Measurements from ENCODE around the gene USP17L24. TPM values are rescaled to one million over a fixed set of nuclear protein-coding genes. Genes with fewer than 3 reads are reported as not detected.
"Not testable (repeated sequence)": the region's sequence is repeated elsewhere in the genome, so short reads cannot be mapped to it uniquely, and the experiment has no call there.

The USP17L24 gene, protein sequence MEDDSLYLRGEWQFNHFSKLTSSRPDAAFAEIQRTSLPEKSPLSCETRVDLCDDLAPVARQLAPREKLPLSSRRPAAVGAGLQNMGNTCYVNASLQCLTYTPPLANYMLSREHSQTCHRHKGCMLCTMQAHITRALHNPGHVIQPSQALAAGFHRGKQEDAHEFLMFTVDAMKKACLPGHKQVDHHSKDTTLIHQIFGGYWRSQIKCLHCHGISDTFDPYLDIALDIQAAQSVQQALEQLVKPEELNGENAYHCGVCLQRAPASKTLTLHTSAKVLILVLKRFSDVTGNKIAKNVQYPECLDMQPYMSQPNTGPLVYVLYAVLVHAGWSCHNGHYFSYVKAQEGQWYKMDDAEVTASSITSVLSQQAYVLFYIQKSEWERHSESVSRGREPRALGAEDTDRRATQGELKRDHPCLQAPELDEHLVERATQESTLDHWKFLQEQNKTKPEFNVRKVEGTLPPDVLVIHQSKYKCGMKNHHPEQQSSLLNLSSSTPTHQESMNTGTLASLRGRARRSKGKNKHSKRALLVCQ
- polyA plus RNA-seq (2013, experiment 1 of 2) = not detected
- not detected for polyA plus RNA-seq (2013, experiment 2 of 2)

DNA sequence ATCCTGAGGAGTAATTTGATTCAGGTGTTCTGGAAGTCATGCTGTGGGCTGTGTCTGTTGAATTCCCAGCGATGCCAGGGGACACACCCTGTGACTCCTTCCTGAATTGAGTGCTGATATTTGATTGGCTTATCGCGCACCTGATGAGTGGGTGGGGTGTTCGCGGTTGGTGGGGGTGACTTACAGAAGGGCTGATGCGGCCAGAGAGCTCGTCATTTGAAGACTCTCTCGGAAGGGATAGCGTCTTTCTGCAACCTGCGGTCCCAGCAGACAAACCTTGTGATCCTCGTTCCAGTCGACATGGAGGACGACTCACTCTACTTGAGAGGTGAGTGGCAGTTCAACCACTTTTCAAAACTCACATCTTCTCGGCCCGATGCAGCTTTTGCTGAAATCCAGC, at the start of gene USP17L24:
TSS of gene USP17L24 (plus strand) at position 301 of the 400 bp plus-strand sequence. CDS start at position 301, 0 bp downstream.
- not testable (repeated sequence) for H3K14ac ChIP-seq (ENCODE audit: low read length in 2 of 2); H3K4me2 ChIP-seq (ENCODE audit: low read length, poor library complexity, severe bottlenecking); H3K9me3 ChIP-seq (ENCODE audit: control insufficient read depth, low read length); H3K4ac ChIP-seq (ENCODE audit: low read depth in 1 of 2, low read length in 2 of 2); H3K27me3 ChIP-seq (ENCODE audit: control insufficient read depth in 1 of 2, insufficient read depth in 1 of 2, low read length in 2 of 2); H2BK120ac ChIP-seq (ENCODE audit: low read depth, low read length); H3K79me1 ChIP-seq (replicated peaks; ENCODE audit: low read length, poor library complexity, severe bottlenecking); H2BK5ac ChIP-seq (ENCODE audit: low read depth, low read length, poor library complexity, severe bottlenecking); H3K27ac ChIP-seq (ENCODE audit: low read length, poor library complexity, severe bottlenecking); H2BK12ac ChIP-seq (ENCODE audit: low read length in 2 of 2); H3K18ac ChIP-seq (ENCODE audit: low read depth in 1 of 2, low read length in 2 of 2); H3K9ac ChIP-seq (ENCODE audit: low read length); DNase-seq; H2AFZ ChIP-seq (ENCODE audit: low read depth, low read length); H4K91ac ChIP-seq (ENCODE audit: low read length); H4K8ac ChIP-seq (ENCODE audit: low read length); H2BK15ac ChIP-seq (ENCODE audit: low read depth, poor library complexity, severe bottlenecking); H3K4me1 ChIP-seq (ENCODE audit: control insufficient read depth, insufficient read depth, low read depth, low read length); H3K4me3 ChIP-seq (ENCODE audit: insufficient read depth in 1 of 2, low read depth in 1 of 2, low read length in 2 of 2); H2AK5ac ChIP-seq (ENCODE audit: low read length, severe bottlenecking); H3K23ac ChIP-seq (ENCODE audit: low read length in 2 of 2); H3K36me3 ChIP-seq (ENCODE audit: control insufficient read depth in 1 of 2, insufficient read depth in 2 of 2, low read depth in 1 of 2, low read length in 2 of 2)
- WGBS = no CpG with 5 or more reads among the region's 15 CpGs

GRCh38 chr4:9324191-9324590, 774 bp upstream of the USP17L24 start:
- H2BK12ac ChIP-seq (ENCODE audit: low read length in 2 of 2); H3K9me3 ChIP-seq (ENCODE audit: control insufficient read depth, low read length); H3K4ac ChIP-seq (ENCODE audit: low read depth in 1 of 2, low read length in 2 of 2); H3K27ac ChIP-seq (ENCODE audit: low read length, poor library complexity, severe bottlenecking); H2BK5ac ChIP-seq (ENCODE audit: low read depth, low read length, poor library complexity, severe bottlenecking); H4K91ac ChIP-seq (ENCODE audit: low read length); H3K27me3 ChIP-seq (ENCODE audit: control insufficient read depth in 1 of 2, insufficient read depth in 1 of 2, low read length in 2 of 2); H3K9ac ChIP-seq (ENCODE audit: low read length); H3K4me2 ChIP-seq (ENCODE audit: low read length, poor library complexity, severe bottlenecking); H3K14ac ChIP-seq (ENCODE audit: low read length in 2 of 2); H4K8ac ChIP-seq (ENCODE audit: low read length); H3K36me3 ChIP-seq (ENCODE audit: control insufficient read depth in 1 of 2, insufficient read depth in 2 of 2, low read depth in 1 of 2, low read length in 2 of 2); H2BK120ac ChIP-seq (ENCODE audit: low read depth, low read length); H2BK15ac ChIP-seq (ENCODE audit: low read depth, poor library complexity, severe bottlenecking); H2AK5ac ChIP-seq (ENCODE audit: low read length, severe bottlenecking); H3K23ac ChIP-seq (ENCODE audit: low read length in 2 of 2); DNase-seq; H3K4me3 ChIP-seq (ENCODE audit: insufficient read depth in 1 of 2, low read depth in 1 of 2, low read length in 2 of 2); H3K18ac ChIP-seq (ENCODE audit: low read depth in 1 of 2, low read length in 2 of 2); H2AFZ ChIP-seq (ENCODE audit: low read depth, low read length); H3K4me1 ChIP-seq (ENCODE audit: control insufficient read depth, insufficient read depth, low read depth, low read length); H3K79me1 ChIP-seq (replicated peaks; ENCODE audit: low read length, poor library complexity, severe bottlenecking): not testable (repeated sequence)
- WGBS = 91% methylated on average over 8 of the region's 13 CpGs

GRCh38 chr4:9329611-9330010, 4.6 kb downstream of the USP17L24 start, which contains the start of gene USP17L25:
Gene USP17L25 (plus strand): TSS chr4:9329911. CDS start chr4:9329911, 0 bp downstream.
- not testable (repeated sequence) for H2AK5ac ChIP-seq (ENCODE audit: low read length, severe bottlenecking)
- no CpG with 5 or more reads among the region's 15 CpGs for WGBS

GRCh38 chr4:9334358-9334757, 9.4 kb downstream of the USP17L24 start, which contains the start of gene USP17L26:
Gene USP17L26 (plus strand): TSS chr4:9334658. CDS start chr4:9334658, 0 bp downstream.
- H3K27me3 ChIP-seq (ENCODE audit: control insufficient read depth in 1 of 2, insufficient read depth in 1 of 2, low read length in 2 of 2); H3K27ac ChIP-seq (ENCODE audit: low read length, poor library complexity, severe bottlenecking); H4K8ac ChIP-seq (ENCODE audit: low read length); H3K4me1 ChIP-seq (ENCODE audit: control insufficient read depth, insufficient read depth, low read depth, low read length); H3K79me1 ChIP-seq (replicated peaks; ENCODE audit: low read length, poor library complexity, severe bottlenecking); H3K14ac ChIP-seq (ENCODE audit: low read length in 2 of 2); H3K9me3 ChIP-seq (ENCODE audit: control insufficient read depth, low read length); H2BK5ac ChIP-seq (ENCODE audit: low read depth, low read length, poor library complexity, severe bottlenecking); H2BK12ac ChIP-seq (ENCODE audit: low read length in 2 of 2); H2BK120ac ChIP-seq (ENCODE audit: low read depth, low read length); H3K4me3 ChIP-seq (ENCODE audit: insufficient read depth in 1 of 2, low read depth in 1 of 2, low read length in 2 of 2); H2AK5ac ChIP-seq (ENCODE audit: low read length, severe bottlenecking); DNase-seq; H2AFZ ChIP-seq (ENCODE audit: low read depth, low read length); H3K4me2 ChIP-seq (ENCODE audit: low read length, poor library complexity, severe bottlenecking); H3K23ac ChIP-seq (ENCODE audit: low read length in 2 of 2); H3K9ac ChIP-seq (ENCODE audit: low read length); H2BK15ac ChIP-seq (ENCODE audit: low read depth, poor library complexity, severe bottlenecking); H3K36me3 ChIP-seq (ENCODE audit: control insufficient read depth in 1 of 2, insufficient read depth in 2 of 2, low read depth in 1 of 2, low read length in 2 of 2); H3K4ac ChIP-seq (ENCODE audit: low read depth in 1 of 2, low read length in 2 of 2); H4K91ac ChIP-seq (ENCODE audit: low read length); H3K18ac ChIP-seq (ENCODE audit: low read depth in 1 of 2, low read length in 2 of 2): not testable (repeated sequence)
- no CpG with 5 or more reads among the region's 15 CpGs for WGBS

More at GRCh38 chr4:9329611-9330010, 4.6 kb downstream of the USP17L24 start, which contains the start of gene USP17L25:
- not testable (repeated sequence) for H3K4me2 ChIP-seq (ENCODE audit: low read length, poor library complexity, severe bottlenecking); H3K4me3 ChIP-seq (ENCODE audit: insufficient read depth in 1 of 2, low read depth in 1 of 2, low read length in 2 of 2); H3K27me3 ChIP-seq (ENCODE audit: control insufficient read depth in 1 of 2, insufficient read depth in 1 of 2, low read length in 2 of 2); H2BK12ac ChIP-seq (ENCODE audit: low read length in 2 of 2); H3K4me1 ChIP-seq (ENCODE audit: control insufficient read depth, insufficient read depth, low read depth, low read length); H3K14ac ChIP-seq (ENCODE audit: low read length in 2 of 2); H3K4ac ChIP-seq (ENCODE audit: low read depth in 1 of 2, low read length in 2 of 2); H3K23ac ChIP-seq (ENCODE audit: low read length in 2 of 2); H2BK120ac ChIP-seq (ENCODE audit: low read depth, low read length); H4K91ac ChIP-seq (ENCODE audit: low read length); H3K9me3 ChIP-seq (ENCODE audit: control insufficient read depth, low read length); H3K27ac ChIP-seq (ENCODE audit: low read length, poor library complexity, severe bottlenecking); H4K8ac ChIP-seq (ENCODE audit: low read length); H2BK5ac ChIP-seq (ENCODE audit: low read depth, low read length, poor library complexity, severe bottlenecking); DNase-seq; H2AFZ ChIP-seq (ENCODE audit: low read depth, low read length); H3K18ac ChIP-seq (ENCODE audit: low read depth in 1 of 2, low read length in 2 of 2); H2BK15ac ChIP-seq (ENCODE audit: low read depth, poor library complexity, severe bottlenecking); H3K9ac ChIP-seq (ENCODE audit: low read length); H3K36me3 ChIP-seq (ENCODE audit: control insufficient read depth in 1 of 2, insufficient read depth in 2 of 2, low read depth in 1 of 2, low read length in 2 of 2); H3K79me1 ChIP-seq (replicated peaks; ENCODE audit: low read length, poor library complexity, severe bottlenecking)

Data from mesenchymal stem cell (in vitro differentiated cells and primary cell).